Bone marrow (tissue), 2 donors: Measurements from ENCODE around the gene CDCA4.
A peak's percentile ranks its signal among the peaks of the same experiment; 100 is the strongest.

Experiments
- DNase-seq, 2 donors: peaks; one replicate each; lab custom pipeline; 2025; lab: John Stamatoyannopoulos, UW

Gene CDCA4

DNA sequence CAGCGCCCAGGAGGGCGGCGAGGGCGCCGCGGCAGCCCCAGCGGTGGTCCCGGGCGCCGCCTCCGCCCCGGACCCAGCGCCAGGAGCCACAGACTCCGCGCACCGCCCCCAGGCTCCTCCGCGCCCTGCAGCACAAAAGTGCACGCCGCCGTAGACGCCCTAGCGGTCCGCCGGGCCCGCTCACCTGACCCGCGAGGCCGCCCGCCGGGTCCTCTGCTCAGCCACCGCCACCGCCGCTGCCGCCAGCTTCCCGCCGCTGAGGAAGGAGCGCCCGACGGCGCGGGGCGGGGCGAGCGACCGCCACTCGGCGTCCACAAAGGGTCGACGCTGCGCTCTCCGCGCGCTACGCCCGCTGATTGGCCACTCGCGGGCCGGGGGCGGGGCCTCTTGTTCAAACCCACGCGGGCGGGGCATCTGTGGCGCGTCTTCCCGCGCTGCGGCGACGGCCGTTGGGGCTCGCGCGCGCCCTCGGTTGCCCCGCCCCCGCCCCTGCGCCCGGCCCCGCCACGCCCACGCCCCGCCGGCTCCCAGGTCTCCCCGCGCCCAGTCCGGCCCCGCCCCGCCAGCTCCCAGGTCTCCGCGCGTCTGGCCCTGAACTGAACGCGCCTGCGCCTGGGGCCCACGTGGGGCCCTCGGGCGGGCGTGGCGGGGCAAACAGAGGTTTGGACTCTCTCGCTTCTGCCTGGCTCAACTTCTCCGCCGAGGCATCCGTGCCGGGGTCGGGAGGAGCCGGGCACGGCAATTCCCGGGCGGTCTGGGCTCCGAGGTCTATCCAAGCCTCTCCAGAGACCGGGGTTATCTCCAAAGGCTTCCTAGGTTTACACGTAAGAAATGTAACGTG, at the start of gene CDCA4:
TSS of gene CDCA4 (minus strand) at position 269 of the 841 bp plus-strand sequence. CDS start 9,154 bp downstream, outside the sequence.
- DNase-seq, result peak; percentile 91 to 96

DNA sequence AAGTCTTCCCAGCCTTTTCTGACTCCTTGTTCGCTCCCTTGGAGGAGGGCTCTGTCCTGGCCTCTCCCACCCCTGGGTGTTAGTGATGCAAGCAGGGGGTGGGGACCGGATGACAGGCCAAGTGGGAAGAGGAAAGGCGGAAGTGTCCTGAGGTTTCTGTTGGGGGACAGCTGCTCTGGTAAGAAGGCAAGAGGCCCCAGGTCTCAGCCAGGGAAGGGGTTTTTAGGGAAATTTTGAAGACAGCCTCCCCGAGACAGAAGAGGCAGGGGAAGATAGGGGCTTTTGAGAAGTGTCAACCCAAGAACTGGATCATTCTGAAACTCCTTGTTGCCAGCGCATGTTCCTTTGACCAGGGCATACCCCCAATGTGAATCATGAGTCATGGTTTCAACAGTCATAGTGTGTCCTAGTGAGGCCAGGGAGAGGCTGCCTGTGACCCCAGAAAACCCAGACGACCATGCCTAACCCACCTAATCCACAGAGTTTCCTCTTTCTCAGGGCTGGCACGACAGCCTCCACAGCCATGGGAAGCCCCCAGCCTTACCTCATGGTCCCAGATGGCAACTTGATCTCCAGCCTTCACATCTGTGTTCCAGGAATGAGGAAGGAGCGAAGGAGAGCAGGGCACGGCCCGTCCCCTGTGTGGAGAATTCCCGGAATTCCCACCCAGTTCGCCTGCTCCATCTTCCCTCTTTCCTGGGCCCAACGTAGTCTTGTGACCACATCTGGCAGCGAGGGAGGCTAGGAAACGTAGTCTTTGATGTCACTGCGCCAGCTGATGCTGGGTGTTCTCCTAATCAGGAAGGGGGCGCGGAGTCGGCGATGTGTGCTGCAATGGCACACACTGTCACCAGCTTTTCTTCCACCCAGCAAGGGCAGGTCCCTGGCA, 49.2 kb upstream of the CDCA4 start:
- peak; percentile 73 to 78 for DNase-seq

DNA sequence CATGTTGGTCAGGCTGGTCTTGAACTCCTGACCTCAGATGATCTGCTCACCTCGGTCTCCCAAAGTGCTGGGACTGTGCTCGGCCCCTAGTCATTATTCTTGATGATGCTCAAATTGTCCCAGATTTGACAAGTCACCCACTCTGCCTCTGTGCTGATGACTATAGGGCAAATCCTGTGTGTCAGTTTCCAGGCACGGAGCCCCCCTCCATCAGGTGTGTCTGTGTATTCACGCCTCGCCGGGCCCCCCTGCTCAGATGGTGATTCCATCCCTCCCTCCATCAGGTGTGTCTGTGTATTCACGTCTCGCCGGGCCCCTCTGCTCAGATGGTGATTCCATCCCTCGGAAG, 48.6 kb upstream of the CDCA4 start:
- DNase-seq, result no peak

DNA sequence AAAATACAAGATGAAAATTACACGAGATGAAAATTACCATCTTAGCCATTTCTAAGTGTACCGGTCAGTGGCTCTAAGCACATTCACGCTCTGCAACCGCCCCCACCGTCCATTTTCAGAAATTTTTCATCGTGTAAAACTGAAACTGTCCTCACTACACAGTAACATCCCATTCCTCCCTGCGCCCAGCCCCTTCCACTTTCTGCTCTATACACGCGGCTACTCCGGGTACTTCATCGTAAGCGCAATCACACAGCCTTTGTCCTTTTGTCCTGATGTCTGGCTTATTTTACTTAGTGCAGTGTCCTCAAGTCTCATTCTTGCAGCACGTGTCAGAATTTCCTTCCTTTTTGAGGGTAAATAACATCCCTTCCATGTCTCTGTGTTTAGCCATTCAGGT, 47.9 kb upstream of the CDCA4 start:
- DNase-seq, result no peak

DNA sequence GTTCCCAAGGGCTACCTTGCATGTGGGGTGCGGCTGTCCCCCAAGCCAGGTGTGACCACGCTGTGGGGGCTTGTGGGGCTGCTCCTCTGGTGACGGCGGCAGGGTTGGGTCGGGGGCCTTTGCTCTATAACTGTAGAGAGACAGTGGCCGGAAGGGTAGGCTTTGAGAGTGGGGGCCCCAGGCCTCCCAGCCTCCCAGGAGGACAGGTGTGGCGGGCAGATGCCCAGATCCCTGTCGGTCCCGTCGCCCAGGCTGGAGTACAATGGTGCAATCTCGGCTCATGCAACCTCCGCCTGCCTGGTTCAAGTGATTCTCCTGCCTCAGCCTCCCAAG, 47.1 kb upstream of the CDCA4 start:
- no peak for DNase-seq

- DNase-seq, result no peak
Measured at GRCh38 chr14:105067140-105067968, 46.5 kb upstream of the CDCA4 start.

GRCh38 chr14:105066240-105067071, 45.6 kb upstream of the CDCA4 start:
- DNase-seq, result no peak

DNA sequence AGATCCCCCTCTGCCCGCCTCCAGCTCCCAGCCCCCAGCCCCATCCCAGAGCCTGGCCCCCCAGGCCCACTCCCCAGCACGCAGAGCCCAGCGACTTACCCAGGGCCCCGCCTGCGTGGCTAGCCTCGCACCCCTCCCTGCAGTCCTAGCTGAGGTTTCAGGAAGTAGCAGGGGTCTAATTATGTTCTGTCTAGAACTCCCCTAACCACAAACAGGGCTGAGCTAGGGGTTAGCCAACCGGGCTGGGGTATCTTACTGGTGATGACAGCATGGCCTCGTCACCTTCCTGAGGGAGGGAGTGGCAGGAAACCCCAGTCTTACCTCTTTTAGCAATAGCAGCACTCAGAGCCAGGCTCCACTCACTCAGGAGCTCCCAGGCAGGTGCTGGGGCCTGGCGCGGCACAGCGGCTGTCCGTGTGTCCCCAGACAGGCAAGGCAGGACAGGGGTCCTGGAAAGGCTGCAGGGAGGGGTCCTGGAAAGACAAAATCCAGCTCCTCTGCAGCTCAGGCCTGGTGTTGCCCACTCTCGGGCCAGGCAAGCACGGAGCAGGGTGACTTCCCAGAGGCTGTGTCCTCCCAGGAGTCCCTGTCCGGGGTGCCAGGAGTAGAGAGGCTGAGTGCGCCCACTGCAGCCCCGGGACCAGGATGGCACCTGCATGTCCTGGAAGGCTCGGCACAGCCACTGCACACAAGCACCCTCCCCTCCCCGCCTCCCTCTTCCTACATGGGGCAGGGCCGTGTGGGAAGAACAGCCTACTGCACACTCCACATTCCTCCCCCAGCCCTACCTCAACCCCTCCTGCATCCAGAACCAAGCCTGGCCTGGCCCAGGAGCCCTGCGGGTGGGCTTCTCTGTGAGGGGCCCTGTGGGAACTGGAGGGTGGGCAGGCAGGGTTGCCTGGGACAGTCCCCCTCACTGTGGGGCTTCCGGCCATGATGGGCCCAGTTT, 44.7 kb upstream of the CDCA4 start, which contains the start of gene GPR132:
TSS of gene GPR132 (minus strand) at position 151 of the 949 bp plus-strand sequence. CDS start 10,010 bp downstream, outside the sequence.
- DNase-seq, result peak; percentile 56 to 96

DNA sequence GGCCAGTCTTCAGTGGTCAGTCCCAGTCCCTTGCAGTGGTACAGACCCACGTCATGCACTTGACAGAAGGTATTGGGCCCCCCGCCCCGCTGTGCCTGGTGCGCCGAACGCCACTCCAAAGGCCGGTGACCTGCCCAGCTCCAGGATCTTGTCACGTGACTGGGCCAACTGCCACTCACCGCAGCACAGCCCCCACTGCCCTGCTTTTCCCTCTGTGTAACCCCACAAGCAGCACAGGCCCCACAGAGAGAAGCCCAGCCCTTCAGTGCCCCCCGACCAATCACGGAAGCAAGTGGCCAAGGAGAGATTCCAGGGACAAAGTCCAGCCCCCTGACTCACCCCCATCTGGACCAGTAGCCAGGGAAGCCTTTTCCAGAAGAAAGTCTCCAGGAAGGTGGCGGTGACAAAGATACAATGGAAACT, 43.8 kb upstream of the CDCA4 start:
- peak in 1 of 2 donors; percentile 55 for DNase-seq

DNA sequence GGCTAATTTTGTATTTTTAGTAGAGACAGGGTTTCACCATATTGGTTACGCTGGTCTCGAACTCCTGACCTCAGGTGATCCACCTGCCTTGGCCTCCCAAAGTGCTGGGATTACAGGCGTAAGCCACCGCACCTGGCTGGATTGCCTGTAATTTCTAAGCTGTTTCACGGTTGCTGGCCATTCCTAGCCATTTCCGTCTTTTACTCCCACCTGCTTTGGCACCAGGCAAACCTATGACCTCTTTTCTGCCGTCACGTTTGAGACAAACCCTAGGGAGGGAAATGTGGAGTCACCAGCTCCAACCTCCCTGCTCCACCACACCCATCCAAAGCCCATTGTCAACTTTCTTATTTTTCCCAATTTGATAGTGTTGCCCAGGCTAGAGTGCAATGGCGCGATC, 43.1 kb upstream of the CDCA4 start:
- DNase-seq, result no peak

GRCh38 chr14:105063506-105063905, 42.6 kb upstream of the CDCA4 start:
- DNase-seq, result peak in 1 of 2 donors; percentile 63

DNA sequence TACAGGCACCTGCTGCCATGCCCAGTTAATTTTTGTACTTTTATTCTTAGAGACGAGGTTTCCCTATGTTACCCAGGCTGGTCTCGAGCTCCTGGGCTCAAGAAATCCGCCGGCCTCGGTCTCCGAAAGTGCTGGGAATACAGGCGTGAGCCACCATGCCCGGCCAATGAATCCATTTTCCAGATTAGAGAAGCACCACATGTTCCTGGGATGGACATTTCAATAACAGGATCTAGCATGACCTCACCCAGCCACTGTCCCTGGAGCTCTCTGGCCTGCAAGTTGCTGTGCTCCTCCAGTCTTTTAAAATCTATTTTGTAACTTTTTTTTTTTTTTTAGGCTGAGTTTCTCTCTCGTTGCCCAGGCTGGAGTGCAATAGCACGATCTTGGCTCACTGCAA, 42.2 kb upstream of the CDCA4 start:
- DNase-seq, result no peak

- no peak for DNase-seq
Measured at GRCh38 chr14:105062048-105062433, 41.2 kb upstream of the CDCA4 start.

- DNase-seq, result peak; percentile 56 to 67
Measured at GRCh38 chr14:105061428-105062047, 40.7 kb upstream of the CDCA4 start.

- DNase-seq, result peak; percentile 30
Measured at GRCh38 chr14:105060751-105061427, 40.0 kb upstream of the CDCA4 start.

DNA sequence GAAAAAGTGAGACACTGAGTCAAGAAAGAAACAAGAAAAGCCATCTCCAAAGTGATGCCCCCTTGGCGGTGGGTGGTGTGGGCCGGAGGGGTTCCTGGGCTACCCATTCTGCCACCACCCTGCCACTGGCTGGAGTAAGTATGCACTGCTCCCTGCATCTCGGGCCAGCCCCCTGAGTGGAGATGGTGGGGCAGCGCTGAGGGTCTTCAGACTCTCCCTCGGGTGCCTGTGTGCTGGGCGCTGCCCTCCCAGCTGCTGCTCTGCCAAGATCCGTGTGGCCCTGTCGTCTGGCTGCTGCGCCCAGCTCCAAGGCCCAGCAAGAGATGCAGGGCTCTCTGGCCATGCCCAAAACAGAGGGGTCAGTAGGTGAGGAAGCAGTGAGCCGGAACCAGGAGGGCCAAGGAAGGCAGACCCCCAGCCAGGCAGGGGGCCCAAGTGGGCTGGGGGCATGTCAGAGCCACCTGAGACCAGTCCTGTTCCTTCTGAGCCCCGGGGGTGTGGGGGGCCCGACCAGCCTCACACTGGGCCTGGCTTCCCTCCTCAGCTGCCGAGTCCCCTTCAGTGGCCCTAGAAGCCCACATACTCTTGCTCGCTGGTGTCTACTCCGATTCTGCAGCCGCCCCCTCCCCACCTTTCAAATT, 39.2 kb upstream of the CDCA4 start:
- DNase-seq, result no peak

DNA sequence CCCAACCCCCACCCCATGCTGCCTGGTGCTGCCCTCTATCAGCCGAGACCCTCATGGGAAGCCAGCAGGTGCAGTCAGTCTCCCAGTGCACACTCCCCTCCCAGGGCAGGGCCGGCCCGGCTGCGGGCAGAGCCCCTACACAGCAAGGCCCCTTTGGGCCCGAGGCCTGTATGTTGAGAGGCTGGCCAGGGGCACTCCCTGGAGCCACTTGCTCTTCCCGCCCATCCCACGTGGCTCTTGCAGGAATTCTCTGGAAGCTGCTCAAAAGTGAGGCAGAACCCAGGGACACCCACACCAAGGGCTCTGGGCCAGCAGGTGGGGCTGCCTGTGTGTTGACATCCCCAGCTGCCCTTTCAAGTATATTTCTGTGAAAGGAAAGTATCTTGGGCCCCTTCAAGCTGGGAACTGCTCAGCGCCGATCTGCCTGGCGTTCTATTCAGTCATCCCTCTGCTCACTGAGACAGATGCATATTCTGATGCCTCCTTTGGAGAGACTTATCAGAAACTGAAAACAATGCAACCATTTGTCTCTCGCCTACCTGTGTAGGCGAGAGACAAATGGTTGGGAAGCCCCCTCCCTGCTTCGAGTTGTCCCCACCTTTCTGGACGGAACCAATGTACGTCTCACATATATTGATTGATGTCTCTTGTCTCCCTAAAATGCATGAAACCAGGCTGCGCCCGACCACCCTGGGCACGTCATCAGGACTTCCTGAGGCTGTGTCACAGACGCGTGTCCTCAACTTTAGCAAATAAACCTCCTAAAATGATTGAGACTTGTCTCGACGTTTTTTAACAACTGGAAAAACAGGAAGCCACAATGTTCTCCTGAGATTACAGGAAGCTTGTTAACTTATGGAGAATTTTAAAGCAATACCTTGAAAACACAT, 38.4 kb upstream of the CDCA4 start:
- no peak for DNase-seq
